SK-MEL-5 (cell line): ENCODE measurements around the gene ASS1. TPM values are rescaled to one million over a fixed set of nuclear protein-coding genes. Genes with fewer than 3 reads are reported as not detected.

ENCODE experiments used
- DNase-seq: peaks from one replicate; pipeline ENCODE4 v3.0.0-alpha.2; 2016; ENCODE audit warnings: low read depth, low spot score
- in situ Hi-C: cut with HindIII; loops from 2 replicates; pipeline ENCODE4 v1.10.0; 2016; ENCODE audit warnings: low sequenced_read_pairs, high pct_unique_total_duplicates, low pct_unique_long_range_greater_than_20kb
- total RNA-seq: library from RNA; depleted of rRNA; stranded (reverse); fragments of >200 nt; shearing (Covaris generic); gene quantifications from 2 replicates; pipeline ENCODE4 v1.2.3, GENCODE V29; 2014

The ASS1 gene
- total RNA-seq, 1 experiment from 2014 or later = 3.7 TPM

GRCh38 chr9:130461218-130461630, 16.5 kb downstream of the ASS1 start:
- in situ Hi-C loops = no loop called here
- peak; percentile 54 for DNase-seq

- no peak for DNase-seq
- in situ Hi-C loops = no loop called here
These were observed 17.0 kb downstream of the ASS1 start for GRCh38 chr9:130461731-130462130.

GRCh38 chr9:130462685-130463540, 18.2 kb downstream of the ASS1 start:
- in situ Hi-C loops = no loop called here
- DNase-seq = peak; percentile 14

GRCh38 chr9:130463763-130464745, 19.3 kb downstream of the ASS1 start:
- in situ Hi-C loops = no loop called here
- no peak for DNase-seq

GRCh38 chr9:130465383-130466096, 20.8 kb downstream of the ASS1 start:
- in situ Hi-C loops = no loop called here
- no peak for DNase-seq

GRCh38 chr9:130466537-130467217, 21.9 kb downstream of the ASS1 start:
- in situ Hi-C loops = no loop called here
- no peak for DNase-seq

GRCh38 chr9:130467316-130467715, 22.6 kb downstream of the ASS1 start:
- no peak for DNase-seq
- in situ Hi-C loops = no loop called here

- DNase-seq = no peak
- in situ Hi-C loops = no loop called here
These were observed 23.8 kb downstream of the ASS1 start for GRCh38 chr9:130468566-130468965.

- no peak for DNase-seq
- in situ Hi-C loops = loop anchor here (10.0 kb wide), 1 partner anchor 135 kb away; no protein-coding TSS in a partner anchor
These were observed 25.5 kb downstream of the ASS1 start for GRCh38 chr9:130470269-130470668.

GRCh38 chr9:130470950-130471349, 26.2 kb downstream of the ASS1 start:
- DNase-seq = no peak
- in situ Hi-C loops = loop anchor here (10.0 kb wide), 1 partner anchor 134 kb away; no protein-coding TSS in a partner anchor

GRCh38 chr9:130471411-130472183, 26.8 kb downstream of the ASS1 start:
- in situ Hi-C loops = loop anchor here (10.0 kb wide), 1 partner anchor 133 kb away; no protein-coding TSS in a partner anchor
- DNase-seq = no peak

- in situ Hi-C loops = loop anchor here (10.0 kb wide), 1 partner anchor 133 kb away; no protein-coding TSS in a partner anchor
- DNase-seq = no peak
These were observed 27.5 kb downstream of the ASS1 start for GRCh38 chr9:130472184-130472705.

GRCh38 chr9:130473009-130473408, 28.2 kb downstream of the ASS1 start:
- in situ Hi-C loops = loop anchor here (10.0 kb wide), 1 partner anchor 132 kb away; no protein-coding TSS in a partner anchor
- no peak for DNase-seq

GRCh38 chr9:130473566-130473965, 28.8 kb downstream of the ASS1 start:
- DNase-seq = no peak
- in situ Hi-C loops = loop anchor here (10.0 kb wide), 1 partner anchor 131 kb away; no protein-coding TSS in a partner anchor

GRCh38 chr9:130474106-130474505, 29.3 kb downstream of the ASS1 start:
- in situ Hi-C loops = loop anchor here (10.0 kb wide), 1 partner anchor 131 kb away; no protein-coding TSS in a partner anchor
- DNase-seq = no peak
